Activated CD4-positive, alpha-beta T cell treated with anti-CD3 and anti-CD28 coated beads, Interleukin-10, Interleukin-2, amounts not matched to agents 100 ng/mL and 50 ng/mL, durations not matched to agents 16 hours and 8 hours (primary cell): ENCODE measurements around the gene CRAT.

Experiments
- DNase-seq: peaks from one replicate; pipeline ENCODE4 v3.0.0-alpha.2; 2020

CRAT gene

DNA sequence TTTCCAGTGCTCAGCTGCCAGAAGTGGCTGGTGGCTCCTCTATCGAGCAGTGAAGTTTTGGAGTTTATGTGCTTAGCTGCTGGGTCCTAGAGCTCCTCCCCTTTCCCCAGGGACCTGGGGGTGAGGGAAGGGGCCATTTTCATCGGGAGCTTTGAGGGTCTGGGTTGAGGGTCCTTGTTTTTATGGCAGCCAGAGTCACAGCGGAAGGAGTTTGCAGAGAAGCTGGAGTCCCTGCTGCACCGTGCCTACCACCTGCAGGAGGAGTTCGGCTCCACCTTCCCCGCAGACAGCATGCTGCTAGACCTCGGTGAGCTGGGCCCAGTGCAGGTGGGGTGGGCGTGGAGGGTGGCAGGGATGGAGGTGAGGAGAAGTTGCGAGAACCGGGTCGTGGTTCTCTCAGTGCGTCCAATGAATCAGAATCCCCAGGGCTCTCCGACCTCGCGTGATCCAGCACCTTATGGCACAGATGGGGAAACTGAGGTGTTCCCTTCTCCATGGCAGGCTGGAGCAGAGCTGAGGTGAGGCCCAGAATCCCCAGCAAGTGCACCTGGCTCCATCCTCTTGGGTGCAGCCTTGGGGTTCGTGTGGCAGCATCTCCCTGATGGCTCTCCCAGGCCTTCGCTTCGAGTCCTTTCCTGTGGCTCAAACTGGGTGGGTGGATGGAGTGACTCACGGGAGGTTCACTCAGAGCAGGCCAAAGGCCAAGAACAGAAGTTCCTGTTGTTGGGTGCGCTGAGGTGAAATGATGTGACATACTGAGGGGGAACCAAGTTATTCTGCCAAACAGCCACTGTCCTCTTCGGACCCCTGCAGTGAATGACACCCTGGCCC lies 51.4 kb downstream of the CRAT start:
- no peak for DNase-seq

DNA sequence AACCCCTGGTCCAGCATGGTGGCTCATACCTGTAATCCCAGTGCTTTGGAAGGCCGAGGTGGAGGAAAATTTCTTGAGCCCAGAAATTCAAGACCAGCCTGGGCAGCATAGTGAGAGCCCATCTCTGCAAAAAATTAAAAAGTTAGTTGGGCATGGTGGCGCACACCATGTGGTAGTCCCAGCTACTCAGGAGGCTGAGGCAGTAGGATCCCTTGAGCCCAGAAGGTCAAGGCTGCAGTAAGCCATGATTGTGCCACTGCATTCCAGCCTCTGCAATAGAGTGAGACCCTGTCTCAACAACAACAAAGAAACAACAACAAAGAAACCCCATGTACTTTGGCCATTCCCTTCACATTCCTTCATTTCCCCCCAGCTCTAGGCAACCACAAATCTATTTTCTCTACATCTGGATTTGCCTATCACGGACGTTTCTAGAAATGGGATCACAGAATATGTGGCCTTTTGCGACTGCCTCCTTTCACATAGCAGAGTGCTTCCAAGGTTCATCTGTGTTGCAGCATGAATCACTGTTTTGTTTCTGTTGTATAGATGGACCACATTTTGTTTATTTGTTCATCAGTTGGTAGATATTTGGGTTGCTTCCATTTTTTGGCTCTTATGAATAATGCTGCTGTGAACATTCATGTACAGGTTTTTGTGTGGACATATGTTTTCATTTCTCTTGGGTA lies 56.3 kb downstream of the CRAT start:
- DNase-seq = no peak

DNA sequence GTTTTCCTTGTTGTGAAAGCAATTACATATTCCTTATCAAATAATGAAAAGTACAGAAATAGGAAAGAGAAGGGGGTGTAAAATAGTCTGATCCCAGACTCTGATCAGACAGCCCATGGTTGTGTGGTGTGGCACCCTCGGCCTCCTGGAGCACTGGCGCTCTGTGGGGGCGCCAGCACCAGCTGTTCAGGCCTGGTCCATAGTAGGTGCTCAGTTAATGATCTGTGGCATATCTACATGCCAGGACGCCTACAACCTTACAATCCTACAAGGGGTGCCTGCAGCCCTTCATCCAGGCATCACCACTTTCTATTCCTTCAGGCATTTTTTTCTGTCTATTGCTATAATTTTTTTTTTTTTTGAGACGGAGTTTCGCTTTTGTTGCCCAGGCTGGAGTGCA lies 57.6 kb downstream of the CRAT start:
- no peak for DNase-seq

DNA sequence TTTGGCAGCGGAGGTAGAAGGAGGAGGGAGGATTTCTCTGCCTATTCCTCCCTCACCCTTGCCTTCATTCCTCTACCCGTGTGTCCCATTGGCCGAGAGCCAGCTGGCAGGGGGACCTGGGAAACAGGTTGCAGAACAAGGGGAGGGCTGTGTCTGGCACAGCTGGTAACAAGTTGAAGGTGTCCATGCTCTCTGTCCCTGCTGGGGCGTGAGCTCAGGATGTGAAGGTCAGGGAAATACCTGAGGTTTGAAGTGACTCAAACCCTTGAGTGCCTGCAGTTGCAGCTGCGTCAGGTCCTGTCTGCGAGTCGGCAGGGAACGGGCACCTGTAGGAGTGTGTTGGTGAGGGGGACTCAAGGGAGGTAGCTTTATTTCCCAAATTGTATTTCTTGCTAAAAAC lies 58.0 kb downstream of the CRAT start:
- DNase-seq = no peak
